ENCODE results near the gene ZAP70. TPM values are rescaled to one million over a fixed set of nuclear protein-coding genes. Genes with fewer than 3 reads are reported as not detected.

The ZAP70 gene
- total RNA-seq, 2 donors from 2014 or later, result 8.3 to 10.4 TPM

GRCh38 chr2:97754690-97755346, 41.4 kb downstream of the ZAP70 start:
- no peaks in the 10 kb centered on the region for H3K9me3 Mint-ChIP-seq
- H3K27ac Mint-ChIP-seq, result peak overlapping the region; percentile 41
- no peaks in the 10 kb centered on the region for H3K27me3 Mint-ChIP-seq (ENCODE audit: insufficient read depth)
- H3K36me3 ChIP-seq (ENCODE audit: control insufficient read depth, insufficient read depth, low read length), result peaks cover 81% of the 10 kb centered on the region
- DNase-seq, result no peak
- peaks cover 6% of the 10 kb centered on the region for H3K4me1 ChIP-seq (ENCODE audit: control insufficient read depth, insufficient read depth, low read length)
- H3K9me3 ChIP-seq (ENCODE audit: control insufficient read depth, low read length), result no peaks in the 10 kb centered on the region
- H3K4me3 Mint-ChIP-seq, result no peak overlapping the region
- peaks cover 19% of the 10 kb centered on the region for H3K4me1 Mint-ChIP-seq
- 94 to 96% methylated on average over 7 to 12 of the region's 12 CpGs for WGBS, 2 experiments (ENCODE audit: insufficient coverage in 1 of 2, insufficient read length in 1 of 2)
- no peak overlapping the region for H3K9ac ChIP-seq (ENCODE audit: extremely low read depth, low read length, poor library complexity, severe bottlenecking)
- TF ChIP-seq CTCF (conservative IDR thresholded peaks at IDR 0.05), result no peak
- no peaks in the 10 kb centered on the region for H3K27me3 ChIP-seq (ENCODE audit: control insufficient read depth, insufficient read depth, low read length, poor library complexity, severe bottlenecking)
- H3K4me3 ChIP-seq (ENCODE audit: low read length), result no peak overlapping the region
- peaks cover 61% of the 10 kb centered on the region for H3K36me3 Mint-ChIP-seq (ENCODE audit: low read depth)
- no peak overlapping the region for H3K27ac ChIP-seq (ENCODE audit: low read depth, low read length)

GRCh38 chr2:97755491-97755890, 42.1 kb downstream of the ZAP70 start:
- Mint-ChIP-seq H3K27ac (no peak overlapping the region), H3K4me3 (no peak overlapping the region), H3K27me3 (ENCODE audit: insufficient read depth) (no peaks in the 10 kb centered on the region), H3K36me3 (ENCODE audit: low read depth) (peaks cover 68% of the 10 kb centered on the region), H3K4me1 (peaks cover 26% of the 10 kb centered on the region), H3K9me3 (no peaks in the 10 kb centered on the region)
- no peak for DNase-seq
- Histone ChIP-seq H3K4me1 (ENCODE audit: control insufficient read depth, insufficient read depth, low read length) (peaks cover 11% of the 10 kb centered on the region), H3K9ac (ENCODE audit: extremely low read depth, low read length, poor library complexity, severe bottlenecking) (no peak overlapping the region), H3K27me3 (ENCODE audit: control insufficient read depth, insufficient read depth, low read length, poor library complexity, severe bottlenecking) (no peaks in the 10 kb centered on the region), H3K9me3 (ENCODE audit: control insufficient read depth, low read length) (no peaks in the 10 kb centered on the region), H3K36me3 (ENCODE audit: control insufficient read depth, insufficient read depth, low read length) (peaks cover 88% of the 10 kb centered on the region), H3K4me3 (ENCODE audit: low read length) (no peak overlapping the region), H3K27ac (ENCODE audit: low read depth, low read length) (no peak overlapping the region)
- WGBS, 2 experiments (ENCODE audit: insufficient coverage in 1 of 2, insufficient read length in 1 of 2), result 100% methylated on average over 2 of the region's 2 CpGs
- no peak for TF ChIP-seq CTCF (conservative IDR thresholded peaks at IDR 0.05)

- Histone ChIP-seq H3K36me3 (ENCODE audit: control insufficient read depth, insufficient read depth, low read length) (peaks cover 90% of the 10 kb centered on the region), H3K27me3 (ENCODE audit: control insufficient read depth, insufficient read depth, low read length, poor library complexity, severe bottlenecking) (no peaks in the 10 kb centered on the region), H3K9ac (ENCODE audit: extremely low read depth, low read length, poor library complexity, severe bottlenecking) (no peak overlapping the region), H3K4me3 (ENCODE audit: low read length) (no peak overlapping the region), H3K27ac (ENCODE audit: low read depth, low read length) (no peak overlapping the region), H3K9me3 (ENCODE audit: control insufficient read depth, low read length) (no peaks in the 10 kb centered on the region), H3K4me1 (ENCODE audit: control insufficient read depth, insufficient read depth, low read length) (peaks cover 22% of the 10 kb centered on the region)
- 94% methylated on average over 15 to 18 of the region's 18 CpGs for WGBS, 2 experiments (ENCODE audit: insufficient coverage in 1 of 2, insufficient read length in 1 of 2)
- Mint-ChIP-seq H3K36me3 (ENCODE audit: low read depth) (peaks cover 68% of the 10 kb centered on the region), H3K27me3 (ENCODE audit: insufficient read depth) (no peaks in the 10 kb centered on the region), H3K4me1 (peaks cover 32% of the 10 kb centered on the region), H3K4me3 (no peak overlapping the region), H3K27ac (no peak overlapping the region), H3K9me3 (no peaks in the 10 kb centered on the region)
- DNase-seq, result no peak
- TF ChIP-seq CTCF (conservative IDR thresholded peaks at IDR 0.05), result no peak
These were observed 43.7 kb downstream of the ZAP70 start for GRCh38 chr2:97757062-97757461.

Measured in endodermal cell (in vitro differentiated cells).